GM20431 (cell line): ENCODE results near the gene C19orf73.

ENCODE experiments used
- in situ Hi-C: fragments of 300-500 bp; cut with MseI, MboI; formaldehyde crosslinking; loops from one replicate; pipeline ENCODE4 v1.15.0; 2020; ENCODE audit warnings: low sequenced_read_pairs; ENCODE audit not compliant: unreplicated experiment

C19orf73 gene, protein sequence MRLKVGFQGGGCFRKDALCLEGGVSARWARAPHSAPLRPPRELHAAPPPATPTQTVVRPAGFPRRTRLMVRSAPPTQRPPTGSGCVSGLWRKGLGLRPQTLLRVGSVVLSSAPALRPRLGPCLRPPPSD

DNA sequence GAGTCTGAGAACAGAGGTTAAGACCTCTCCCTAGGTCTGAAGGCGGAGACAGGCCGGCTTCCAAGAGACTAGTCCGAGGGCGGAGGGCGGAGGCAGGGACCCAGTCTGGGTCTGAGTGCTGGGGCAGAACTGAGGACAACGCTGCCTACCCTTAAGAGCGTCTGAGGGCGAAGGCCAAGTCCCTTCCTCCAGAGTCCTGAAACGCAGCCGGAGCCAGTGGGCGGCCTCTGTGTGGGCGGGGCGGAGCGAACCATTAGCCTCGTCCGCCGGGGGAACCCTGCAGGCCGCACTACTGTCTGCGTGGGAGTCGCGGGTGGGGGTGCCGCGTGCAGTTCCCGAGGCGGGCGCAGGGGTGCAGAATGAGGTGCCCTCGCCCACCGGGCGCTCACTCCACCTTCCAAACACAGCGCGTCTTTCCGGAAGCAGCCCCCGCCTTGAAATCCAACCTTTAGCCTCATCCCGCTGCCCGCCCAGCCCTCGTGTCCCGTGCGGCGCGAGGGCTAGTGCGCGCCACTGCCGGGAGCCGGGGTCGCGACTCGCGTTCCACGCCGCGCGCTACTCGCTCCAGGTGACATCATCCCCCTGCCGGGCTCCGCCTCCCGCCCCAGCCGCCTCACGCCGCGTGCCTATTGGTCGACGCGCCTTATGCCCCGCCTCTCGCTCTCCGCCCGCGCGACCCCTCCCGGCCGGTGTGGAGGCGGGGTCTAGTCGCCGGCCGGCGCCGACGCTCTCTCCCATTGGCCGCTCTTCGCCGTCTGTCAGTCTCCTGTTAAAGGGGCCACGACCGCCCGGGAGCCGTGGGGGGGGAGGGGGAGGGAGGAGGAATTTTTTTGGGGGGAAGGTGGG is at the start of gene C19orf73:
Gene C19orf73, minus strand, starts transcription at position 579 of the 846 bp plus-strand sequence. Its CDS starts 121 bp downstream, at position 458.
- in situ Hi-C loops = no loop called here

DNA sequence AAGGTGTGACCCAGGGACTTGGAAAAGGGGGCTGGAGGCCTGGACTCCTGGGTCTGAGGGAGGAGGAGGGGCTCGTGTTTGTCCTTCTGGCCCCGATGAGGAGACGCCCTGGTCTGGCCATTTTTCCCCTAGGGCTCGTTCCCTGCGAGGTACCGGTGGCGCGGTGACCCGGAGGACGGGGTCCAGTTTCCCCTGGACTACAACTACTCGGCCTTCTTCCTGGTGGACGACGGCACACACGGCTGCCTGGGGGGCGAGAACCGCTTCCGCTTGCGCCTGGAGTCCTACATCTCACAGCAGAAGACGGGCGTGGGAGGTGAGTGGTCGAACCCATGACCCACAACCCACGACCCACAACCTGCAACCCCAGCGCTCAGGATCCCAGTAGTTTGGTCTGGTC is 49.5 kb upstream of the C19orf73 start:
- in situ Hi-C loops = no loop called here

DNA sequence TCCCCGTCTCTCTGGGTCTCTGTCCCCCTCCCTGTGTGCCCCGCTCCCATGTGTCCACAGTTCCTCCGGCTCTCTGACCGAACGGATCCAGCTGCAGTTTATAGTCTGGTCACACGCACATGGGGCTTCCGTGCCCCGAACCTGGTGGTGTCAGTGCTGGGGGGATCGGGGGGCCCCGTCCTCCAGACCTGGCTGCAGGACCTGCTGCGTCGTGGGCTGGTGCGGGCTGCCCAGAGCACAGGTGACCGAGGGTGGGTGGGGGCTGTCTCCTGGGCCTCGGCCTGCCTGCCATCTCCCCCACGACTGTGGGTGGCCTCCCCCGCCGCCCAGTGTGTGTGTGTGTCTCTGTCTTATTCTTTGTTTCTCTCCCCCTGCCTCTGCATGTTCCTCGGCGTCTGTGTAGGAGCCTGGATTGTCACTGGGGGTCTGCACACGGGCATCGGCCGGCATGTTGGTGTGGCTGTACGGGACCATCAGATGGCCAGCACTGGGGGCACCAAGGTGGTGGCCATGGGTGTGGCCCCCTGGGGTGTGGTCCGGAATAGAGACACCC is 49.0 kb upstream of the C19orf73 start:
- in situ Hi-C loops = no loop called here

DNA sequence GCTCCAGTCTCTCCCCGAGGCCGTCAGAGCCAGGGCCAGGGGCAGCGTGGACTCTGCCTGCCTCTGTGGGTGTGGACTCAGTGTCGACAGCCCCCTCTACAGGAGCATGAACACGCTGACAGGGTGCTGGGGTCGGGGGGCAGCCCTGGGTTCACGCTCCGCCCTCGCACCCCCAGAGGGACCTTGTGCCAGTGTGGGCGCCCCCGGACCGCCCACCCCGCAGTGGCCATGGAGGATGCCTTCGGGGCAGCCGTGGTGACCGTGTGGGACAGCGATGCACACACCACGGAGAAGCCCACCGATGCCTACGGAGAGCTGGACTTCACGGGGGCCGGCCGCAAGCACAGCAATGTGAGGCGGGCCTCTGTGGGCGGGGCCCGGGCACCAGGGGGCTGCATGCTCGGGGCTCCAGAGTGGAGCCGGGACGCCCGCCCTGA is 46.9 kb upstream of the C19orf73 start:
- in situ Hi-C loops = no loop called here

DNA sequence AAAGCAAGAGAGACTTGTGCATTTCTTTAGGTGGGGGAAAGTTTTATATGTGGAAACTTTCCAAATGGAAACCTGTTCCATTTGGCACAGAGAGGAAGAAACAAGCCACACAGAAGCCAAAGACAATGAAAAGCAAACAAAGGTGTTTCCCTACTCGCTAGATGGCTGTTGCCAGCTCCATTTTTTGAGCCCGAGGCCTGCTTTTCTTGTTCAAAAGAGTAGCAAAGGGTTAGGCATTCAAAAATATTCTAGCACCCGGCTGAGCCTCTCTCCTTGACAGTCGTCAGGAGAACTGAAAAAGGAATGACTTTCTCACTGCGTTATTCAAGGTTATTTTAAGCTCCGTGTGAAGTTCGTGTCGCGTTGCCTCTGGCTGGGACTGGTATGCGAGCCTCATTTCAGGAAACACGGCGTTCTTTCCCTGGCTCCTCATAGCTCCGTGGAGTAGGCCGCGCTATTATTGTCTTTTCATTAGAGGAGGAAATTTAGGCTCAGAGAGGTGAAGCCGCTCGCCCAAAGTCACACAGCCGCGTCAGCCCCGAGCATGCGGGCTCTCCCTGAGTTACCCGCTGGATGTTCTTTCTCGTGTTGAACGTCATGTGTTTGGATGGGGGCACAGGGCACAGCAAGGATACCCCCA is 46.3 kb upstream of the C19orf73 start:
- in situ Hi-C loops = no loop called here

DNA sequence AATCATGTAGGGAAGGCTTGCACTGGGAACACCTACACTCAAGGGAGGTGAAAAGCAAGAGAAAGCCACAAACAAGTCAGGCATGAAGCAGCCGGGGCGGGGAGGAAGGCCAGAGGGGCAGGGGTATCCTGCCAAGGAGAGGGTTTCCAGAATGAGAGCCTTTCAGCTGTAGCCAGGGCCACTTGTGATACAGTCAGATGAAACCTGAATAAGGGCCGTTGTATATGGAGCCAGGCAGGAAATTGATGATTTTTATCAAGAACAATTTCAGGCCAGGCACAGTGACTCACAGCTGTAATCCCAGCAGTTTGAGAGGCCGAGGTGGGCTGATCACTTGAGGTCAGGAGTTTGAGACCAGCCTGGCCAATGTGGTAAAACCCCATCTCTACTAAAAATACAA is 43.0 kb upstream of the C19orf73 start:
- in situ Hi-C loops = no loop called here

DNA sequence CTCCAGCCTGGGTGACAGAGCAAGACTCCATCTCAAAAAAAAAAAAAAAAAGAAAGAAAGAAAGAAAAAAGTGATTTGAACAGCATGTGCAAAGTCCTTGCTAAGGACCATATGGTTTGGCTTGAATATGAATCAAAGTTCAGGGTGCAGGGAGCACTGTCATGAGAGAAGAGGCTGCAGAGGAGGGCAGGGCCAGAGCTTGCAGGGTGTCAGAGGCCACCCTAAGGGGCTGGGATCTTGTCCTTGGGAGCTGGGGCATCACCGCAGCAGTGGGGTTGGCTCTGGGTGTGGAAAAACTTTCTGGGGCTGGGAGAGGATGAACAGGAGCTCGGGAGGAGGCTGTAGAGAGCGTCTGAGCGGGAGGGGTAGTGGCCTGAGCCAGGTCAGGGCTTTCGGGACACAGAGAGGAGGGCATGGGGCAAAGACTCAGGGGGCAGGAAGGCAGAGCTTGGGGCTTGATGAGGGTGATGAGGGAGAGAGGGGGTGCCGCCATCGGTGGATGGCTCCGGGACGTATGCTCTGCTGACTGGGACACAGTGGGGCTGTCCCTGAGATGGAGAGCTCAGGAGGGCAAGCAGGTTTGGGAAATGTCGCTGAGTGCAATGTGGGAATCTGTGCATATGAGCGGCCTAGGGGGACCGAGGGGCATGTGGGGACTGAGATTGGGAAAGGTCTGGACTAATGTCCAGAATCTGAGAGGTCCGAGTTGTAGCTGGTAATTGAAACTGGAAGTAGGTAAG is 41.7 kb upstream of the C19orf73 start:
- in situ Hi-C loops = no loop called here

DNA sequence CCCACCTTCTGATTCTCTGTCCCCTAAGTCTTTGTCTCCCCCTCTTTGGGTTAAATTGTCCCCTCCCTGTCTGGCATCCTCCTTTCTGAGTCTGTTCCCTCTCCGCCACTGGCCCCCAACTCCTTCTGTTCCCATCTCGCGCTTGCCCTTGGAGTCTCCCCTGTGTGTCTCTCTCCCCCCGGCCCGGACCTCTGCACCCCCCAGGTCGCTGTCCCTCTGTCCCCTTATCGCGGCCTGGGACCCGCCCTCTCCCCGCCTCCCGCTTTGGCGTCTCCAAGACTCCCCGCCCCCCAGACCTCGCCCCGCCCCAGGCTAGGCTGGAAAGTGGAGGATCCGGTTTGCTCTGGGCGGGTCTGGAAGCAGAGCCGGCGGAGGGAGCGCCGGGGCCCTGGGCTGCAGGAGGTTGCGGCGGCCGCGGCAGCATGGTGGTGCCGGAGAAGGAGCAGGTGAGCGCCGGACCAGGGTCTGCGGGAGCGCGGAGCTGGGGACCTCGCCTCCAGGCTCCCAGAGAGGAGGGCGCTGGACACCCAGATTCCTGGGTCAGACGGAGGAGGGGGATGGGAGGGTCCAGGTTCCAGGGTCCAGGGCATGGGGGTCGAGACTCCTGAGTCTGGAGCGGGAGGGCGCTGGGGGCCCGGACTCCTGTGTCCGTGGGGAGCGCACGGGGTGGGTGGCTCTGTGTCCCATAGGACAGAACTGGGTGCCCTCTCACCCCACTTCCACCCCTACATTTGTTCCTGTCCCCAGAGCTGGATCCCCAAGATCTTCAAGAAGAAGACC is 38.7 kb upstream of the C19orf73 start, which contains the start of gene TRPM4:
Gene TRPM4, plus strand, starts transcription at position 348 of the 780 bp plus-strand sequence. Its CDS starts 75 bp downstream, at position 423.
- in situ Hi-C loops = no loop called here

DNA sequence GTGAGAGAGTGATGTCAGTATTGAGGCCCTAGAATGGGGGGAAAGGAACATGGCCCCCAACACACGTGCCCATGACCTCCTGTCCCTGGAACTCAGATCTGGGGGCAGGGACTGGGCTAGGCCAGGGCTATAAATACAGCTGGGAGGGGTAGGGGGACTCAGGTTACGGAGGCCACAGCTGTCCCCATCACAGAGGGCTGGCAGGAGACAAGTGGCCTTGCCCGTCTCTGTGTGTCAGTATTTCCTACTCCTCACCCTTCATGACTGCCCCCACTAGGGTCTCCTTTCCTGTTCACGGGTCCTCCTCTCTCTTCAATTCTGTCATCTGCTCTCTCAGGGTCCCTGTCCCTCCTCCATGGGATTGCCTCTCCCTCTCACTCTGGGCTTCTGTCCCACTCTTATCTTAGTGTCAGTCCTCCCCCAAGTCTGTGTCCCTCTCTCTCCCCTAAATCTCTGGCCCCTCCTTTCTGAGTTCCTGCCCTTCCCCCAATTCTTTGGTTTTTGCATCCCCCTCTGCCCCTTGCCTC is 36.9 kb upstream of the C19orf73 start:
- in situ Hi-C loops = no loop called here

DNA sequence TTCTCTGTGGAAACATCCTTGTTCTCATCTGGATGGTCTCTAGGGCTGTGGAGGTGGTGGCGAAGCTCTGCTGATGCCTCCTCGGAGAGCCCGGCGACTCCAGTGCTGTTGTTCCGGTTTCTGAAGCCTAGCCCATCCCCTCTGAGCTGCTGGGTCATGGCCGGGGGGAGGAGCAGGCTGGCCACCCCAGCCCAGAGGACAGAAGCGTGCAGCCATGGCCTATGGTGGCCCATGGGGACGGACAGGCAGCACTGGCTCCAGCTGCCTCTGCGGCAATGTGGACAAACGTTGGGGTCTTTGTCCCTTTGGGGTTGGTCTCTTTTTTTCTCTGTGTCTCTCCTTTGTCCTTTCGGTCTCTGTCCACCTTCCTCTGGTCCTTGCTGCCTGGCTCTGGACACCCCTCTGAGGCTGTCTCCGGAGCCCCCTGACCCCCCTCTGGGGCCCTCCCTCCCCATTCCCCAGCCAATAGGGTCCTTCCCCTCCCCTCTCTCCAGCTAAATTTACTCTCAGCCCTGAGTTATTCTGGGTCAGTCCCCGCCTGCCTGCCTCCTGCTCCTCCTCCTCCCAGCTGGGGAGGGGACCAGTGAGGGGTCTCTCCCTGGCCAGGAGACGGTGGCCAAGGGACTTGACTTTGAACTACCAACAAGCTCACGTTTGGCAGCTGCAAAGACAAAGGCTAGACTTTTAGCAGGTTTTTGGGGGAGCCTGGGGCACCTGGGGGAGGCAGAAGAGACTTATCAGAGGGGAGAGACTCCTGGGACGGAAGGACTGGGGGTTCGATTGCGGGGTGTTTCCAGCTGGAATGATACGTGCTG is 36.3 kb upstream of the C19orf73 start, which contains the start of gene HRC:
Gene HRC, minus strand, starts transcription at position 392 of the 815 bp plus-strand sequence. Its CDS starts 159 bp downstream, at position 233.
- in situ Hi-C loops = no loop called here

DNA sequence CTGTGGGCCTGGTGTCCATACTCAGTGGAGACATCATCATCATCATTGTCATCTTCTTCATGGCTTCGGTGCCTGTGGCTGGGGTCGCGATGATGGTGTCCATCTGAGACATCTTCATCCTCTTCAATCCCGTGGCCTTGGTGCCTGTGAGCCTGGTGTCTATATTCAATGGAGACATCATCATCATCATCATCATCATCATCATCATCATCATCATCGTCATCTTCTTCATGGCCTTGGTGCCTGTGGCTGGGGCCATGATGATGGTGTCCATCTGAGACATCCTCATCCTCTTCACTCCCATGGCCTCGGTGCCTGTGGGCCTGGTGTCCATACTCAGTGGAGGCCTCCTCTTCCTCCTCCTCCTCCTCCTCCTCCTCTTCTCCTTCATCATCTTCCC is 35.3 kb upstream of the C19orf73 start:
- in situ Hi-C loops = no loop called here

DNA sequence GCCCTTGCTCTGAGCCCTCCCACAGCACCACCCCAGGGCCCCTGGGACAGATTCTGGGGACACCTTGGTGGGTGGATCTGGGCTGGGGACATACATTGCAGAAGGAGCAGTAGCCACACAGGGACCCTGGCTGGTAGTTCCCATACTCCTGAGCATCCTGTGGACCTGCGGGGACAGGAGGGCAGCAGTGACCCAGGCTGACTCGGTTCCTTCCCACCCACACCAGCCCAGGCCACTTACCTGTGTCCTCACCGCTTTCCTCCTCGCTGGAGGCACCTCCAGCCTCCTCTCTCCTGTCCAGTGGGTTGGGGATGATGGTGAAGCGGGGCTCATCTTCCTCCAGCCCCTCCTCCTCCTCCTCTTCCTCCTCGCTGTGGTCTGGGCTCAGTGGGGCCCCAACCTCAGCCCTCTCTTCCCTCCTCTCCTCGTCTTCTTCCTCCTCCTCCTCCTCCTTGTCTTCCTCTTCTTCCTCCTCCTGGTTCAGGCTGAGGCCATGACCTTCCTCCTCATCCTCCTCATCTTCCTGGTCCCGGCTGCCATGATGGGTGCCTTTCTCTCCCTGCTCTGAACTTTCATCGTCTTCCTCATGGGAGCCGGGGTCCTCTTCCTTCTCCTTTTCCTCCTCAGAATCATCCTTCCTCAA is 34.3 kb upstream of the C19orf73 start:
- in situ Hi-C loops = no loop called here

DNA sequence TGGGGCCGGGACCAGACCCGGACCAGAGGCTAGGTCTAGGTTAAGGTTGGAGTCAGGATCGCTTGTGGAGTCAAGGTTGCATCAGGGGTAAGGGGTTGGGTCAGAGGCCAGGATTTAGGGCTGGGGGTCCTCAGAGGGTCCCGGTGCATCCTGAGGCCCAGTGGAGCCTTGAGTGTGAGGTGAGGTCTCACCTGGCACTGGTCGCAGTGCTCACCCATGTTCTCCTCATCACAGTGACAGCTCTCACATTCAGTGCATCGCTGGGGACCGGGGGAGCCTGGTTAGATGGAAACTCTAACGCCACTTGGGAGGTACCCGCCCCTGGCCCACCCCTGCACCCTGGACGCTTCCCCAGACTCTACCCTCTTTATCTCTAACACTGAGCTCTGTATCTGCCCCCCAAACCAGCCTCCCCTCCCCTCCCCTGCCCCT is 33.2 kb upstream of the C19orf73 start:
- in situ Hi-C loops = no loop called here

DNA sequence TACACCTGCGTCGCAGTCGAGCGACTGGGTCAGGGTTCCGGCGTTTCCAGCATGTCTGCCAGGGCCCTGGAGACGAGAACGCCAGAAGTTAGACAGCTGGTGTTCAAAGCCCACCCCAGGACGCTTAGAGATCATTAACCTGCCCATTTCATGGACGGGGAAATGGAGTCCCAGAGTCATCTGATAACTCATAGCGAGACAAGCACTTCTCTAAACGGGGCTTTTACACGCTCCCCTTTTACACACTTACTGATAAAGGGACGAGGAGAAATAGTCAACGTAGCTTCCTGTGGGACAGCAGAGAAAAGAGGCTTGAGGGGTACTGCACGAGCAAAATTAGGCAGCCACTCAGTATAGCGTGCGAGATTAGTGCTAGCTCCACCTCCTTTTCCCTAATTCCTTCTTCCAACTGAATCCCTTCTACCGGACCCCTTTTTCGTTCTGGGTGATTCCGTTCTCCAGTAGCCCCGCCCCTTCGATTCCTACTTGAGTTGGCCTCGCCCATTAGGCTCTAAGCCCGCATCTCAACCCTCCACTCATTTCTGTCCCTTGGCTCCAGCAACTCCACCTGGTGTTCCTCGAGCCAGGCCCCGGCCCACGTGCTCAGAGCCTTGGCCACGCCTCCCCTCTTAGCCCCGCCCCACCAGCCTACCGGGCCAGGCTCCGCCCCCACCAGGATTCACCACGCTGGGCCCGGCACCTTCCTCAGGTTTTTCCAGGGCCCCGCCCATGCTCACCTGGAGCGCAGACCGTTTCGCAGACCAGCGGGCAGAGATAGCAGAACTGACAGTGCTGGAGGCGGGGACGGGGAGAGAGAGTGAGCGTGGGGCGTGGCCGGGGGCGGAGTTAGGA is 32.5 kb upstream of the C19orf73 start:
- in situ Hi-C loops = no loop called here

DNA sequence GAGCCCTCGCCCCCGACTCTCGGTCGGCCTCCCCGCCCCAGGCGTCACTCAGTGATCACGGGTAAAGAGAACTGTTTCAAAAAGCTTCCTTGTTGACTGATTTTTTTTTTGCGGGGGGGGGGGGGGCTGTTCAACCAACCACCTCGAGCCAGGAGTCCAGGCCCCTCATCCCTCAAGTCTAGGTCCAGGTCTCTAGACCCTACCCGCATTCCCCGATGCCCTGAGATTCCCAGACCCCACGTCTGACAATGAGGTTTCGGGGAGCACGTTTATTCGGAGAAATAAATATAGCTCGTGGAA is 32.0 kb upstream of the C19orf73 start:
- in situ Hi-C loops = no loop called here

DNA sequence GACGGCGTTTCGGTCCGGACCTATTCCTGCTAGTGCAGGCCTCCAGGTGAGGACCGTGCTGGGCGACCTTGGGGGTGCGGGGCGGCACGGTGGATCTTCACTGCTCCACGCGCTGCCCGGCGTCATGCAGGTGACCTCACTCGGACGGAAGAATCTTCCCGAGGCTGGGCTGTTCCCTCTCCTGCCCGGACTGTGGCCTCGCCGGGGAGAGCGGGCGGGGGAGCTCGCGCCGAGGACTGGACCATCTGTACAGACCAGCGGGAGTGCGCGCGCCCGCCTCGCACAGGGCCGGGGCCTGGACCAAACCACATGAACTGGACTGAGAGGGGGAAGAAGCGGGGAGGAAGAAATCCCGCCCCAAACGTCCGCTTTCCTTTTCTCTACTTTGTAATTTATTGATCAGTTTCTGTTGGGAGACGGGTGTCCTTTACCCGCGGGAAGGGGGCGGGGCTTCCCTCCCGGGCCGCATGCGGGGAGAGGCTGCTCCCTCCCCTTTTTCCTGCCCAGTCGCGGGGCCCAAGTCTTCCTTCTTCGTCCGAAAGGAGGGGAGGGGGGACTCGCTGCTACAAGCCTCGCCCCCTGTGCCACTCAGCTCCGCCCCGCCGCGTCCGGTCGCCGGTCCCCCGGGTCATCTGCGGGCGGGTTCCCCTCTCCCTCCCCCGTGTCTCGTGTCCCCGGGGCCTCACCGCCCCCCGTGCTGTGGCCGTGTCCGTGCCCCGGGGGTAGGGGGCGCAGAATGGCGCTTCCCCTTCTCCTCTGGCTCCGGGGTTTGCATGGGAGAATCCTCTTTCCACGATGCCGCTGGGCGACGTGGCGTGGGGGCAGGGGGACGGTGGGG is 31.4 kb upstream of the C19orf73 start:
- in situ Hi-C loops = no loop called here
